GM21423 (cell line): ENCODE measurements around the gene FLVCR1.

ENCODE experiments used
- ATAC-seq: cut with Tn5 transposase; IDR thresholded peaks from one replicate; pipeline ENCODE4 v1.9.1; 2021; ENCODE audit warnings: mild to moderate bottlenecking, moderate library complexity; ENCODE audit not compliant: unreplicated experiment

FLVCR1 gene

DNA sequence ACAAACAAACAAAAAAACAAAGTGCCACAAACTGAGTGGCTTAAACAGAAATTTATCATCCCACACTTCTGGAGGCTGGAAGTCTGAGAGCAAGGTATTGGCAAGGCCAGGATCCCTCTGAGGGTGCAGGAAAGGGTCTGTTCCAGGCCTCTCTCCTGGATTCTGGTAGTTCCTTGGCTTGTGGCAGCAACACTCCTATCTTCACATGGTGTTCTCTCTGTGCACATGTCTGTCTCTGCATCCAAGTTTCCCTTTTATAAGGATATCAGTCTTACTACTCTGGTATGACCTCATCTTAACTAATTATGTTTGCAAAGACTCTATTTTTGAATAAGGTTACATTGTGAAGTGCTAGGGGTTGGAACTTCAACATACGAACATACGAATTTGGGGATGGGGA is 87.0 kb downstream of the FLVCR1 start:
- no peak for ATAC-seq

GRCh38 chr1:212945463-212946160 is 87.5 kb downstream of the FLVCR1 start:
- no peak for ATAC-seq

GRCh38 chr1:212946872-212947271 is 88.8 kb downstream of the FLVCR1 start:
- no peak for ATAC-seq
